DMS 273 (cell line): ENCODE data around the gene ABCB11.
"Not testable (repeated sequence)": the region's sequence is repeated elsewhere in the genome, so short reads cannot be mapped to it uniquely, and the experiment has no call there.

Source experiments
- DNase-seq: peaks from one replicate; lab custom pipeline; 2025; ENCODE audit not compliant: unreplicated experiment; lab: John Stamatoyannopoulos, UW

Gene ABCB11

GRCh38 chr2:168897449-168897848 is 133.7 kb downstream of the ABCB11 start:
- no peak for DNase-seq

- DNase-seq = no peak
Measured at GRCh38 chr2:168896783-168897182, 134.3 kb downstream of the ABCB11 start.

- DNase-seq = peak; percentile 12
Measured at GRCh38 chr2:168895771-168896170, 135.4 kb downstream of the ABCB11 start.

GRCh38 chr2:168894720-168895119 is 136.4 kb downstream of the ABCB11 start:
- no peak for DNase-seq

GRCh38 chr2:168894101-168894500 is 137.0 kb downstream of the ABCB11 start:
- DNase-seq = no peak

GRCh38 chr2:168892327-168892726 is 138.8 kb downstream of the ABCB11 start:
- DNase-seq = no peak

DNA sequence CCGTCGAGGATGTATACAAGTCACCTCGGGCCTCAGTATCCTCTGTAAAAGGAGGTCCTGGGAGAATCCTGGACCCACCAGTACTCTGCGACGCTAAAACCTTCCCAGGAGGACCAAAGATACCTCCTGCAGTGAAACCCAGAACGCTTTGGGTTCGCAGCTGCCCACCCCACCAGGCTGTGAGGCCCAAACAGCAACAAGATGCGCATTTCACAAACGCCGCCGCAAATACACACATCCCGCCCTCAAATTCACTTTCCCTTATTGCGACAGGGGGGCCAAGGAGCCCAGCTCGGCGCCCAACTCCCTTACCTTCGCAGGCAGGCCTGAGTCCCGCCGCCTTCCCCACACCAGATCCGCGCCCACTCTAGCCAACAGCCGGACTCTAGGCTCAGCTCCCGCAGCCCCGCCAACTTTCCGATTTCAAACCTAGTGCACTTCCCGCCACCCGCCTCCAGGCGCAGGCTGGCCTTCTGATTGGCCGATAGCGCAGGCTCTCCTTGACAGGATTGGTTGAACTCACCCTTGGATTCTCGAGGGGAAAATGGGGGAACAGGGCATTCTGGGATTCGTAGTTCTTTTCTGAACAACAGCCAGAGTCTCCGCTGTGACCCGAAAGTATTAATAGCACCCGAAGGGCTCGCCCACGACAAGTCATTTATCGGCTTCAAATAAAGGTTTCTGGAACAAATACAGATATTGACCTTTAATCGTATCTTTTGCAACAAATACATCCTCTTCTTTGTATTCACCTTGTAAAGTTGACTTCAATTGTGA is 140.9 kb downstream of the ABCB11 start, which contains the start of gene SPC25:
TSS of gene SPC25 (minus strand) at position 425 of the 777 bp plus-strand sequence. CDS start 911 bp downstream, outside the sequence.
- DNase-seq = peak; percentile 98

GRCh38 chr2:168889635-168890005 is 141.5 kb downstream of the ABCB11 start:
- peak; percentile 41 for DNase-seq

- DNase-seq = no peak
Measured at GRCh38 chr2:168884975-168885374, 146.1 kb downstream of the ABCB11 start.

GRCh38 chr2:168882163-168882562 is 149.0 kb downstream of the ABCB11 start:
- not testable (repeated sequence) for DNase-seq

DNA sequence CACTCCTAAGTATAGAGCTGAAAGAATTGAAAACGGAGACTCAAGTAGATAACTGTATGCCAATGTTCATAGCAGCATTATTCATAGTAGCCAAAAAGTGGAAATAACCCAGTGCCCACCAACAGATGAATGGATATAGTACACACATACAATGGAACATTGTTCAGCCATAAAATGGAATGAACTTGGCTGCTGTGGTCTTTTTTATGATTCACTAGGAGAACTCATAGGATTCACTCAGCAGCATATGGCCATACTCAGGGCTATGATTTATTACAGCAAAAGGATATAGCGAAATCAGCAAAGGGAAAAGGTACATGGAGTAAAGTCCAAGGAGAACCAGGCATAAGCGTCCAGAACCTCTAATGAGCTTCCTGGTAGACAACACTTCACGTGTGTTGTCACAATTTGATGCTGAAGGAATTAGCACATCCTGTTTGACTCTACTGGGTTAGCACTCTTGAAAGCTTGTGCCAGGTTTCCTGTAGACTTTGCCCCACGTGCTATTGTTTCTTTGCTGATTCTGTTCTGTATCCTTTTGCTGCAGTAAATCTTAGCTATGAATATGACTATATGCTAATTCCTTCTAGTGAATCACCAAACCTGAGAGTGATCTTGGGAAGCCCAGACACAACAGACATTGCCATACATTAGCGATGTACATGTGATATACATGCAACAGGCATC is 156.6 kb downstream of the ABCB11 start:
- DNase-seq = no peak

GRCh38 chr2:168870824-168871223 is 160.3 kb downstream of the ABCB11 start:
- DNase-seq = not testable (repeated sequence)
